GM12892 (cell line): Measurements from ENCODE around the gene PCDHB11.
"Not testable (repeated sequence)": the region's sequence is repeated elsewhere in the genome, so short reads cannot be mapped to it uniquely, and the experiment has no call there.

Experiments
- DNase-seq: peaks from one replicate; pipeline ENCODE4 v3.0.0; 2011; ENCODE audit not compliant: insufficient read length
- FAIRE-seq: peaks from 2 replicates; lab custom pipeline; 2011; peaks lifted over from hg19 to GRCh38; lab: Jason Lieb, UNC
- POLR2A ChIP-seq: IDR thresholded peaks from 2 replicates; pipeline ENCODE4 v1.6.1; 2011; ENCODE audit warnings: low read depth, low read length, control low read depth
- POLR2AphosphoS5 ChIP-seq: IDR thresholded peaks from 2 replicates; pipeline ENCODE4 v1.6.1; 2011; ENCODE audit warnings: low read depth, low read length, control low read depth
- TAF1 ChIP-seq: IDR thresholded peaks from 2 replicates; pipeline ENCODE4 v1.6.1; 2011; ENCODE audit warnings: low read depth, mild to moderate bottlenecking, control low read depth, low read length, borderline replicate concordance

PCDHB11 gene

GRCh38 chr5:141241496-141241895 lies 42.1 kb downstream of the PCDHB11 start:
- no peak for FAIRE-seq
- no peak for DNase-seq
- TF ChIP-seq POLR2A (no peak), TAF1 (no peak), POLR2AphosphoS5 (no peak)

- TF ChIP-seq TAF1 (no peak), POLR2AphosphoS5 (no peak), POLR2A (no peak)
- DNase-seq (no peak), FAIRE-seq (no peak)
Observed at GRCh38 chr5:141245250-141245717, 45.9 kb downstream of the PCDHB11 start, which contains the start of gene PCDHB15. Gene PCDHB15 (plus strand): TSS chr5:141245395. CDS start chr5:141245579, 184 bp downstream.

- not testable (repeated sequence) for DNase-seq, FAIRE-seq
Observed at GRCh38 chr5:141246971-141247370, 47.5 kb downstream of the PCDHB11 start.

GRCh38 chr5:141247434-141247833 lies 48.0 kb downstream of the PCDHB11 start:
- not testable (repeated sequence) for FAIRE-seq, DNase-seq

GRCh38 chr5:141250576-141250975 lies 51.1 kb downstream of the PCDHB11 start:
- FAIRE-seq, result no peak
- no peak for DNase-seq
- no peak for TF ChIP-seq POLR2A
- no peak for TF ChIP-seq POLR2AphosphoS5
- no peak for TF ChIP-seq TAF1
